Lower leg skin (tissue), 3 donors: ENCODE measurements around the gene MEIKIN.

Experiments
- CTCF ChIP-seq, 3 donors: fragments of 450-650 bp; IDR thresholded peaks; one replicate each; pipeline ENCODE4 v1.5.1; 2016; ENCODE audit warnings: antibody characterized with exemption in 3 of 3, mild to moderate bottlenecking in 3 of 3, moderate library complexity in 2 of 3
- POLR2A ChIP-seq, 2 donors: fragments of 450-650 bp; IDR thresholded peaks; one replicate each; pipeline ENCODE4 v1.6.1; 2016 to 2017; ENCODE audit warnings: antibody characterized with exemption in 2 of 2, mild to moderate bottlenecking in 1 of 2, moderate library complexity in 1 of 2

- TF ChIP-seq CTCF (IDR thresholded peaks at IDR 0.05) (no peak), POLR2A (IDR thresholded peaks at IDR 0.05) (no peak)
Measured at GRCh38 chr5:131786036-131786435, 159.4 kb downstream of the MEIKIN start.
